ENCODE measurements around the gene LDHAL6A. TPM values are rescaled to one million over a fixed set of nuclear protein-coding genes. Genes with fewer than 3 reads are reported as not detected.

The LDHAL6A gene
- total RNA-seq, 4 donors from 2014 or later: not detected

DNA sequence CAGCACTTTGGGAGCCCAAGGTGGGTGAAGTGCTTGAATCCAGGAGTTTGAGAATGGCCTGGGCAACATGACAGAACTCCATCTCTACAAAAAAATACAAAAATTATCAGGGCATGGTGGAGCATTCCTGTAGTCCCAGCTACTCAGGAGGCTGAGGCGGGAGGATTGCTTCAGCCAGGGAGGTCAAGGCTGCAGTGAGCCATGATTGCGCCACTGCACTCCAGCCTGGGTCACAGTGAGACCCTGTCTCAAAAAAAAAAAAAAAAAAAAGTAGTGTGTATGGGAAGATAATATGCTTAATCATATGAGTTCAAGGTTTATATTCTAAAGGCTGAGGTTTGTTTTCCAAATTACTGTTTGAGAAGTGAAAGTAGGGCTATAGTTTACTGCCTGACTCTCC lies 10.7 kb downstream of the LDHAL6A start:
- WGBS, 2 donors: 97 to 100% methylated on average over 1 to 2 of the region's 2 CpGs
- Histone ChIP-seq H3K36me3 (peaks cover 0 to 4% (median 0%) of the 10 kb centered on the region in 3 donors), H3K4me1 (no peaks in the 10 kb centered on the region), H3K9me3 (no peaks in the 10 kb centered on the region), H3K27ac (no peak overlapping the region), H3K4me3 (no peak overlapping the region), H3K27me3 (no peaks in the 10 kb centered on the region)
- TF ChIP-seq, protein P1, sequence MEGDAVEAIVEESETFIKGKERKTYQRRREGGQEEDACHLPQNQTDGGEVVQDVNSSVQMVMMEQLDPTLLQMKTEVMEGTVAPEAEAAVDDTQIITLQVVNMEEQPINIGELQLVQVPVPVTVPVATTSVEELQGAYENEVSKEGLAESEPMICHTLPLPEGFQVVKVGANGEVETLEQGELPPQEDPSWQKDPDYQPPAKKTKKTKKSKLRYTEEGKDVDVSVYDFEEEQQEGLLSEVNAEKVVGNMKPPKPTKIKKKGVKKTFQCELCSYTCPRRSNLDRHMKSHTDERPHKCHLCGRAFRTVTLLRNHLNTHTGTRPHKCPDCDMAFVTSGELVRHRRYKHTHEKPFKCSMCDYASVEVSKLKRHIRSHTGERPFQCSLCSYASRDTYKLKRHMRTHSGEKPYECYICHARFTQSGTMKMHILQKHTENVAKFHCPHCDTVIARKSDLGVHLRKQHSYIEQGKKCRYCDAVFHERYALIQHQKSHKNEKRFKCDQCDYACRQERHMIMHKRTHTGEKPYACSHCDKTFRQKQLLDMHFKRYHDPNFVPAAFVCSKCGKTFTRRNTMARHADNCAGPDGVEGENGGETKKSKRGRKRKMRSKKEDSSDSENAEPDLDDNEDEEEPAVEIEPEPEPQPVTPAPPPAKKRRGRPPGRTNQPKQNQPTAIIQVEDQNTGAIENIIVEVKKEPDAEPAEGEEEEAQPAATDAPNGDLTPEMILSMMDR (IDR thresholded peaks at IDR 0.05): no peak
- no peak for TF ChIP-seq POLR2A (IDR thresholded peaks at IDR 0.05)
- DNase-seq: no peak
- intact Hi-C loops (cut with DNase I): no loop called here

DNA sequence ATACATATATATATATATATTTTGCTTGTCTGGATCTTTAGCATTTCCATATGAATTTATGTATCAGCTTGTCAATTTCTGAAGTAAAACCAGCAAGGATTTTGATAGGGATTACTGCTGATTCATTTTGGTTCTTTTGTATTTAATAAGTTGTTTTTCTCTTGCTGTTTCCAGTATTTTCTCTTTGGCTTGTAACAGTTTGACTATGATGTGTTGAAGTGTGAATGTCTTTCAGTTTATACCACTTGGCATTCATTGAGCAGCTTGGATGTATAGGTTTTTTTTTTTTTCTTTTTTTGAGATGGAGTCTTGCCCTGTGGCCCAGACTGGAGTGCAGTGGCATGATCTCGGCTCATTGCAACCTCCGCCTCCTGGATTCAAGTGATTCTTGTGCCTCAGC lies 12.4 kb downstream of the LDHAL6A start:
- Histone ChIP-seq H3K4me1 (no peaks in the 10 kb centered on the region), H3K27me3 (no peaks in the 10 kb centered on the region), H3K27ac (no peak overlapping the region), H3K9me3 (no peaks in the 10 kb centered on the region), H3K36me3 (peaks cover 0 to 4% (median 0%) of the 10 kb centered on the region in 3 donors), H3K4me3 (no peak overlapping the region)
- intact Hi-C loops (cut with DNase I): no loop called here
- no peak for DNase-seq
- TF ChIP-seq, protein P1 (IDR thresholded peaks at IDR 0.05): no peak
- TF ChIP-seq POLR2A (IDR thresholded peaks at IDR 0.05): no peak
- WGBS, 2 donors: 93 to 100% methylated on average over 2 of the region's 2 CpGs

DNA sequence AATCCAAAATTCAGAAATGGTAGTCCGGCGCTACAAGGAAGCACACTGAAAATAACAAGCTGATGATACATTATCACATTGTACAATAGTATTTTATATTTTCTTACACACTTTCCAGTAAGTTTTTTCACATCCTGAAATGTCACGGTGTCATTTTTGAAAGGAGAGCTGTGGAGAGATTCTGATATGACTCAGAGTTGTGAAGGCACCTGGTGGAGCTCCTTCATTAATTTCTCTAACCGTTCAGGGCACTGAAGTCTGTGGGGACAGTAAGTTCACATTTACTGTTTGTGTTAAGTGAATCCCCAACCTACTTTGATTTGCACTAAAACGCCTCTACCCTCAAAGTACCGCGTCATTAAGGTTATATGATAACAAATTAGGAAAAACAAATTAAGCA lies 13.3 kb downstream of the LDHAL6A start:
- Histone ChIP-seq H3K4me3 (no peak overlapping the region), H3K36me3 (peaks cover 0 to 11% (median 0%) of the 10 kb centered on the region in 3 donors), H3K9me3 (no peaks in the 10 kb centered on the region), H3K27ac (no peak overlapping the region), H3K27me3 (no peaks in the 10 kb centered on the region), H3K4me1 (no peaks in the 10 kb centered on the region)
- DNase-seq: no peak
- 85 to 86% methylated on average over 7 of the region's 7 CpGs for WGBS, 2 donors
- intact Hi-C loops (cut with DNase I): no loop called here
- TF ChIP-seq, protein P1 (IDR thresholded peaks at IDR 0.05): no peak
- TF ChIP-seq POLR2A (IDR thresholded peaks at IDR 0.05): no peak

DNA sequence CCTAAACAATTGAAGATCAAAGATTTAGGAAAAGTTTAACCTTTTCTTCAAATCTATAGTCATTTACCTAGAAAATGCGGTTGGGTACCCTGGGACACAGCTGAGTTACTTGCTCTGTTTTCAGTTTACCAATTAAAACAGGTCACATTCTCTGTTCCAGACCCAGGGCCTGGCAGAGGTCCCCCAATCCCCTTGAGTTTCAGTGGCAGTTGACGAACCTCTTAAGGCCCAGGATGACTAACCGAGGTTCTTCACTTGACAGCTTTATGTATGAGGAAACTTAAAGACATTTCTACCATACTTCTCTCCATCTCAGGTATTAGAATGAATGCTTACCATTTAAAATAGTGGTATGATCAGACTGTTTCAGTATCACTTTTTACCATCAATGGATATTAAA lies 16.3 kb downstream of the LDHAL6A start:
- no peak for TF ChIP-seq POLR2A (IDR thresholded peaks at IDR 0.05)
- TF ChIP-seq, protein P1 (IDR thresholded peaks at IDR 0.05): no peak
- H3K4me3 ChIP-seq: no peak overlapping the region
- H3K27ac ChIP-seq: no peak overlapping the region
- intact Hi-C loops (cut with DNase I): no loop called here
- H3K27me3 ChIP-seq: no peaks in the 10 kb centered on the region
- no peak for DNase-seq
- H3K36me3 ChIP-seq: peaks cover 0 to 40% (median 3%) of the 10 kb centered on the region in 3 donors
- H3K9me3 ChIP-seq: no peaks in the 10 kb centered on the region
- H3K4me1 ChIP-seq: no peaks in the 10 kb centered on the region
- 87 to 98% methylated on average over 3 of the region's 3 CpGs for WGBS, 2 donors

DNA sequence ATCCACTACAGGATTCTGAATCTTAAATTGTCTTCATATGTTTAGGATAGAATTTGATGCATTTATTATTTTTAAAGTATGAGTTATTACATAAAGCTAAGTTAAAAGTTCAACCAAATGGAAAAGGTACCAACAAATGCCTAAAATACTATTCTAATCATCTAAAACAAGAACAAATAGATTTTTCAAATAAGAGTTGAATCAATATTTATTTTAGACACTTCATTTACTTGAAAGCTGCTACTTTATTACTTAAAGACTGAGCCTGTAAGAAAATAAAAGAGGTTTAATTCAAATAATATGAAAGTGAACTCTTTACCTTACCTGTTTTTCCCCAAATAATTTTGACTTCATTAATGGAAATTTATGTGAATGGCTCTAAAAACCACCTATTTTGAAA lies 16.9 kb downstream of the LDHAL6A start:
- Histone ChIP-seq H3K27ac (no peak overlapping the region), H3K9me3 (no peaks in the 10 kb centered on the region), H3K27me3 (no peaks in the 10 kb centered on the region), H3K4me3 (no peak overlapping the region), H3K36me3 (peaks cover 0 to 46% (median 6%) of the 10 kb centered on the region in 3 donors), H3K4me1 (no peaks in the 10 kb centered on the region)
- TF ChIP-seq POLR2A (IDR thresholded peaks at IDR 0.05): no peak
- TF ChIP-seq, protein P1 (IDR thresholded peaks at IDR 0.05): no peak
- intact Hi-C loops (cut with DNase I): no loop called here
- DNase-seq: no peak
